Vagina (tissue), 2 donors: ENCODE measurements around the gene ARHGAP6.

ENCODE experiments used
- CTCF ChIP-seq, 3 experiments: fragments of 450-650 bp in 2 of 3; fragments of 200-600 bp in 1 of 3; sonication (generic) in 1 of 3; IDR thresholded peaks; one replicate each; pipeline ENCODE4 v1.5.1; 2017 to 2019; ENCODE audit warnings: antibody characterized with exemption in 3 of 3, mild to moderate bottlenecking in 2 of 3, moderate library complexity in 2 of 3
- POLR2A ChIP-seq, 2 donors: fragments of 450-650 bp; IDR thresholded peaks; one replicate each; pipeline ENCODE4 v1.6.1; 2017; ENCODE audit warnings: antibody characterized with exemption in 2 of 2, mild to moderate bottlenecking in 2 of 2, moderate library complexity in 2 of 2

- no peak for TF ChIP-seq CTCF (IDR thresholded peaks at IDR 0.05)
- TF ChIP-seq POLR2A (IDR thresholded peaks at IDR 0.05) = no peak
These were observed 133.2 kb downstream of the ARHGAP6 start for GRCh38 chrX:11532291-11533078.
